Spleen (tissue), 11 donors: ENCODE results near the gene GPATCH4. TPM values are rescaled to one million over a fixed set of nuclear protein-coding genes. Genes with fewer than 3 reads are reported as not detected.

Experiments
- DNase-seq: peaks from one replicate; pipeline ENCODE4 v3.0.0-alpha.2; 2020
- H3K27ac ChIP-seq, 8 donors: fragments of 200-600 bp; sonication (generic) in 7 of 8; 1 replicate in 4 of 8; 2 replicates in 4 of 8; pipeline versions ENCODE4 v1.5.0 to v1.8.0; 2016 to 2021; ENCODE audit warnings: inconsistent platforms in 4 of 8, mild to moderate bottlenecking in 4 of 8, moderate library complexity in 1 of 8
- H3K27me3 ChIP-seq, 7 donors: fragments of 200-600 bp; sonication (generic) in 6 of 7; replicated peaks in 1 of 7; 1 replicate in 4 of 7; 2 replicates in 3 of 7; pipeline versions ENCODE4 v1.5.0 to v1.8.0; 2016 to 2021; ENCODE audit warnings: inconsistent platforms in 3 of 7, mild to moderate bottlenecking in 1 of 7
- H3K36me3 ChIP-seq, 6 donors: fragments of 200-600 bp; sonication (generic) in 5 of 6; 1 replicate in 4 of 6; 2 replicates in 2 of 6; pipeline versions ENCODE4 v1.5.0 to v1.8.0; 2016 to 2021; ENCODE audit warnings: inconsistent platforms in 2 of 6
- H3K4me1 ChIP-seq, 6 donors: fragments of 200-600 bp; sonication (generic) in 5 of 6; 1 replicate in 3 of 6; 2 replicates in 3 of 6; pipeline versions ENCODE4 v1.5.0 to v1.8.0; 2016 to 2021; ENCODE audit warnings: inconsistent platforms in 3 of 6
- H3K4me3 ChIP-seq, 8 donors: fragments of 200-600 bp; sonication (generic) in 7 of 8; 1 replicate in 4 of 8; 2 replicates in 4 of 8; pipeline versions ENCODE4 v1.5.0 to v1.8.0; 2016 to 2021; ENCODE audit warnings: inconsistent platforms in 4 of 8, mild to moderate bottlenecking in 4 of 8, moderate library complexity in 2 of 8
- H3K9me3 ChIP-seq, 8 donors: fragments of 200-600 bp; sonication (generic) in 7 of 8; 1 replicate in 4 of 8; 2 replicates in 4 of 8; pipeline versions ENCODE4 v1.5.0 to v1.8.0; 2016 to 2021; ENCODE audit warnings: inconsistent platforms in 4 of 8
- POLR2A ChIP-seq, 3 donors: fragments of 450-650 bp; IDR thresholded peaks; one replicate each; pipeline ENCODE4 v1.5.1; 2017; ENCODE audit warnings: antibody characterized with exemption in 3 of 3, mild to moderate bottlenecking in 1 of 3
- POLR2AphosphoS5 ChIP-seq, 3 donors: sonication (generic); formaldehyde crosslinking; IDR thresholded peaks; one replicate each; pipeline ENCODE4 v1.5.1; 2017; ENCODE audit warnings: antibody characterized with exemption in 3 of 3
- WGBS, 5 donors: extraction: QIAGEN DNeasy Blood & Tissue Kit in 3 of 5; methylation state at CpG; one replicate each; pipeline versions ENCODE4 v1.1.5 to v1.1.7; 2013 to 2018; 5-methylcytosine and 5-hydroxymethylcytosine counted together
- intact Hi-C: fragments of 100-400 bp; cut with DNase I; formaldehyde crosslinking; loops from one replicate; pipeline ENCODE4 v1.15.0; 2023; ENCODE audit warnings: low total_unique reads
- polyA plus RNA-seq, 3 donors: library from polyadenylated mRNA; stranded (reverse); fragments of 200-250 nt; gene quantifications; one replicate each; pipeline ENCODE4 v1.2.1, GENCODE V29; 2013
- total RNA-seq, 7 donors: library from RNA; depleted of rRNA in 3 of 7; stranded (reverse); fragments of >200 nt in 3 of 7; fragmentation: NEBNext Ultra II Directional in 4 of 7; extraction: Animal tissue kit (Norgen Biotek cat#: 25700) in 4 of 7; gene quantifications; one replicate each; pipeline versions ENCODE4 v1.1.0 to v1.2.1, GENCODE V29; 2016 to 2021
- TF ChIP-seq, protein P1 (sequence below), 11 experiments: fragments of 200-600 bp in 7 of 11; fragments of 450-650 bp in 4 of 11; sonication (generic) in 4 of 11; IDR thresholded peaks in 8 of 11; conservative IDR thresholded peaks in 3 of 11; 1 replicate in 7 of 11; 2 replicates in 4 of 11; pipeline versions ENCODE4 v1.4.0 to v1.8.0; 2016 to 2021; ENCODE audit warnings: antibody characterized with exemption in 11 of 11, inconsistent platforms in 4 of 11, mild to moderate bottlenecking in 1 of 11
- donor health status: healthy with polysubstance abuse.
- donor health status: DM: no; HTN: no; CAD: no; lungs with moderate emphysema.
- donor health status: DM: no; HTN: no; CAD: no.
- donor health status: Bipolar disorder and iron deficiency.
- donor health status: healthy.
- donor health status: DM: no; HTN: no; CAD: no.
- donor health status: DM: yes; HTN: yes; CAD: no.

The GPATCH4 gene
- total and polyA plus RNA-seq, 10 donors = 12.3 to 49.6 (median 25.5) TPM

DNA sequence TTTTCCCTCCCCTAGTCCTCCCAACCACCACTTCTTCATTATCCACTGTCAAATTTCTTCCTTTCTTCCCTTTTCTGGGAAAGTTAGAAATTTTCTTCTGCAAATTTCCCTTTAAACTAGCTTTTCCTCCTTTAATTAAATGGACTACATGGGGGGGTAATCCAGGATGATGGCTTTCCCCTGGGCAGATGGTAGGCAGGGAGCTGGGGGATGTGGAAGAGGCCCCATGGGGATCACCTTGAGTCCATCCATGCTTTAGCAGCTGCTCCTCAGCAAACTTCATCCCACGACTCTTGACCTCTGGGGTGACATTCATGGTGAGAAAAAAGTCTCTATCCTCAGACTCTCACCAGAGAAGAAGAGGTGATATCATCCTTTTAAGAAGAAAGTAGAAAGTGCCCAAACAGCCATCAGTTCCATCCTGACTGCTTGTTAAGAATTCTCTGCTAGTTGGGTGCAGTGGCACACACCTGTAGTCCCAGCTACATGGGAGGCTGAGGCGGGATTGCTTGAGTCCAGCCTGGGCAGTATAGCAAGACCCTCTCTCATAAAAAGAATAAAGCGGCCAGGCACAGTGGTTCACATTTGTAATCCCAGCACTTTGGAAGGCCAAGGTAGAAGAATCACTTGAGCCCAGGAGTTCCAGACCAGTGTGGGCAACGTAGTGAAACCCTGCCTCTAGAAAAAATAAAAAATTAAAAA is 2.4 kb downstream of the GPATCH4 start:
- TF ChIP-seq POLR2A (IDR thresholded peaks at IDR 0.05) = no peak
- TF ChIP-seq, protein P1, sequence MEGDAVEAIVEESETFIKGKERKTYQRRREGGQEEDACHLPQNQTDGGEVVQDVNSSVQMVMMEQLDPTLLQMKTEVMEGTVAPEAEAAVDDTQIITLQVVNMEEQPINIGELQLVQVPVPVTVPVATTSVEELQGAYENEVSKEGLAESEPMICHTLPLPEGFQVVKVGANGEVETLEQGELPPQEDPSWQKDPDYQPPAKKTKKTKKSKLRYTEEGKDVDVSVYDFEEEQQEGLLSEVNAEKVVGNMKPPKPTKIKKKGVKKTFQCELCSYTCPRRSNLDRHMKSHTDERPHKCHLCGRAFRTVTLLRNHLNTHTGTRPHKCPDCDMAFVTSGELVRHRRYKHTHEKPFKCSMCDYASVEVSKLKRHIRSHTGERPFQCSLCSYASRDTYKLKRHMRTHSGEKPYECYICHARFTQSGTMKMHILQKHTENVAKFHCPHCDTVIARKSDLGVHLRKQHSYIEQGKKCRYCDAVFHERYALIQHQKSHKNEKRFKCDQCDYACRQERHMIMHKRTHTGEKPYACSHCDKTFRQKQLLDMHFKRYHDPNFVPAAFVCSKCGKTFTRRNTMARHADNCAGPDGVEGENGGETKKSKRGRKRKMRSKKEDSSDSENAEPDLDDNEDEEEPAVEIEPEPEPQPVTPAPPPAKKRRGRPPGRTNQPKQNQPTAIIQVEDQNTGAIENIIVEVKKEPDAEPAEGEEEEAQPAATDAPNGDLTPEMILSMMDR (IDR thresholded peaks at IDR 0.05 in 8 of 11, conservative IDR thresholded peaks at IDR 0.05 in 3 of 11) = no peak
- TF ChIP-seq POLR2AphosphoS5 (IDR thresholded peaks at IDR 0.05) = no peak
- Histone ChIP-seq H3K27me3 (no peaks in the 10 kb centered on the region), H3K9me3 (no peaks in the 10 kb centered on the region), H3K27ac (no peak overlapping the region), H3K4me3 (no peak overlapping the region), H3K36me3 (peaks cover 0 to 53% (median 48%) of the 10 kb centered on the region in 6 donors), H3K4me1 (peaks cover 8 to 41% (median 28%) of the 10 kb centered on the region in 6 donors)
- WGBS, 5 donors = 88 to 94% (median 90%) methylated on average over 4 of the region's 4 CpGs
- DNase-seq = no peak
- intact Hi-C loops = no loop called here

- intact Hi-C loops = no loop called here
- no peak for DNase-seq
- TF ChIP-seq POLR2AphosphoS5 (IDR thresholded peaks at IDR 0.05) (no peak), POLR2A (IDR thresholded peaks at IDR 0.05) (no peak)
- TF ChIP-seq, protein P1 (IDR thresholded peaks at IDR 0.05 in 8 of 11, conservative IDR thresholded peaks at IDR 0.05 in 3 of 11) = no peak
- H3K4me1 ChIP-seq = peaks cover 8 to 46% (median 28%) of the 10 kb centered on the region in 6 donors
- no peak overlapping the region for H3K4me3 ChIP-seq
- 94 to 100% (median 98%) methylated on average over 5 of the region's 5 CpGs for WGBS, 5 donors
- H3K36me3 ChIP-seq = peaks cover 0 to 60% (median 48%) of the 10 kb centered on the region in 6 donors
- H3K27ac ChIP-seq = no peak overlapping the region
- H3K9me3 ChIP-seq = no peaks in the 10 kb centered on the region
- no peaks in the 10 kb centered on the region for H3K27me3 ChIP-seq
Measured at GRCh38 chr1:156598125-156598524, 3.2 kb downstream of the GPATCH4 start.

DNA sequence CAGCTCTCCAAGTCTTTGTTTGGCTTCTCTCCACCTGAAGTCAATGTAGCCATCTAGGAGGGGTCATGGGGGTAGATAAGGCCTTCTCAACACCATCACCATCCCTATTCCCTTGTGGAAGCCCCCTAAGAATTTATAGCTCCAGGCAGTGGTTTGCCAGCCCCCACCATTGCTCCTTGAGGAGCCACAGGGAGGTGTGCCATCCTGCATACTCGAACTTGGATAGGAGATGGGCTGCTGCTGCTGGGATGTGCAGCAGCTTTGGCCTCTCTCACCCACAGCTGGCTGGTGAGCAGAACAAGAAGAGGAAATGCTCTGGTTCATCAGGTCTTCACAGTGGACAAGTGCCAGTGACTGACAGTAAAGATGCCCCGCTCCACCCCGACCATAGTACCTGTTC is 4.9 kb downstream of the GPATCH4 start:
- TF ChIP-seq, protein P1 (IDR thresholded peaks at IDR 0.05 in 8 of 11, conservative IDR thresholded peaks at IDR 0.05 in 3 of 11) = no peak
- TF ChIP-seq POLR2A (IDR thresholded peaks at IDR 0.05) (no peak), POLR2AphosphoS5 (IDR thresholded peaks at IDR 0.05) (no peak)
- WGBS, 5 donors = 80 to 95% (median 92%) methylated on average over 3 of the region's 3 CpGs
- intact Hi-C loops = no loop called here
- Histone ChIP-seq H3K36me3 (peaks cover 0 to 65% (median 48%) of the 10 kb centered on the region in 6 donors), H3K4me3 (no peak overlapping the region), H3K27me3 (no peaks in the 10 kb centered on the region), H3K9me3 (no peaks in the 10 kb centered on the region), H3K4me1 (peaks cover 13 to 44% (median 26%) of the 10 kb centered on the region in 6 donors), H3K27ac (no peak overlapping the region)
- DNase-seq = no peak

DNA sequence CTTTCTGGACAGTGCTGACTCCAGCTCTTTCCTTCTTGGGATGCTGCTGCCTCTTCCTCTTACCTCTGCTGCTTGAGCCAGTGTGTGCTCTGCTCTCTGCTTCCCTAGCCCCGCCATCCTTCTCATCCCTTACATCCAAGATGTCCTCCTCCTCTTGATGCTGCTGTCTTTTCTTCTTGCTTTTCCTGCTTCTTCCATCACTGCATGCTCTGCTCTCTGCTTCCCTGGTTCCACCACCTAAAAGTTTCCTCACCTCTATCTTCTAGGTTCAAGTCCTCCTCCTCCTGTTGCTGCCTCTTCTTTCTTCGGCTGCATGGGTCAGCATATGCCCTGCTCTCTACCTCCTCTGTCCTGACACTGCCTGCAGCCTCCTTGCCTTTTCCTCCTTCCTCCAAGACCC is 6.3 kb downstream of the GPATCH4 start:
- intact Hi-C loops = no loop called here
- Histone ChIP-seq H3K4me3 (no peak overlapping the region), H3K36me3 (peaks cover 0 to 65% (median 48%) of the 10 kb centered on the region in 6 donors), H3K27ac (no peak overlapping the region), H3K27me3 (no peaks in the 10 kb centered on the region), H3K4me1 (peaks cover 10 to 42% (median 20%) of the 10 kb centered on the region in 6 donors), H3K9me3 (no peaks in the 10 kb centered on the region)
- WGBS, 5 donors = 88 to 98% (median 93%) methylated on average over 2 of the region's 2 CpGs
- TF ChIP-seq, protein P1 (IDR thresholded peaks at IDR 0.05 in 8 of 11, conservative IDR thresholded peaks at IDR 0.05 in 3 of 11) = no peak
- no peak for TF ChIP-seq POLR2A (IDR thresholded peaks at IDR 0.05)
- no peak for TF ChIP-seq POLR2AphosphoS5 (IDR thresholded peaks at IDR 0.05)
- no peak for DNase-seq
